ENCODE results near the gene FLT3LG.
"Not testable (repeated sequence)": the region's sequence is repeated elsewhere in the genome, so short reads cannot be mapped to it uniquely, and the experiment has no call there.

The FLT3LG gene

GRCh38 chr19:49463960-49464740 lies 9.9 kb upstream of the FLT3LG start:
- FAIRE-seq: no peak

- FAIRE-seq: no peak
Observed at GRCh38 chr19:49465371-49465770, 8.6 kb upstream of the FLT3LG start.

DNA sequence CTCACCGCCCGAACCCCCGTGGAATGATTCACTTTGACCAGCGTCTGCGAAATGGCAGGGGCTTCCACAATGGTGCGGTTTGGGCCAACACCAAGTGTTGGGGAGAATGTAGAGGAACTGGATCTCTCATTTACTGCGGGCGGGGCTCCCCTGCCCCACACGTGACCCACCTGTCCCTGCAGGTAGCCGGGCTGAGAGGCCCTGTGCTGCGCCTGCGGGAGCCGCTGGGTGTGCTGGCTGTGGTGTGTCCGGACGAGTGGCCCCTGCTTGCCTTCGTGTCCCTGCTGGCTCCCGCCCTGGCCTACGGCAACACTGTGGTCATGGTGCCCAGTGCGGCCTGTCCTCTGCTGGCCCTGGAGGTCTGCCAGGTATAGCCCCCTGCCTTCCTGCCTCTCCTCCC lies 5.8 kb upstream of the FLT3LG start:
- FAIRE-seq: no peak

DNA sequence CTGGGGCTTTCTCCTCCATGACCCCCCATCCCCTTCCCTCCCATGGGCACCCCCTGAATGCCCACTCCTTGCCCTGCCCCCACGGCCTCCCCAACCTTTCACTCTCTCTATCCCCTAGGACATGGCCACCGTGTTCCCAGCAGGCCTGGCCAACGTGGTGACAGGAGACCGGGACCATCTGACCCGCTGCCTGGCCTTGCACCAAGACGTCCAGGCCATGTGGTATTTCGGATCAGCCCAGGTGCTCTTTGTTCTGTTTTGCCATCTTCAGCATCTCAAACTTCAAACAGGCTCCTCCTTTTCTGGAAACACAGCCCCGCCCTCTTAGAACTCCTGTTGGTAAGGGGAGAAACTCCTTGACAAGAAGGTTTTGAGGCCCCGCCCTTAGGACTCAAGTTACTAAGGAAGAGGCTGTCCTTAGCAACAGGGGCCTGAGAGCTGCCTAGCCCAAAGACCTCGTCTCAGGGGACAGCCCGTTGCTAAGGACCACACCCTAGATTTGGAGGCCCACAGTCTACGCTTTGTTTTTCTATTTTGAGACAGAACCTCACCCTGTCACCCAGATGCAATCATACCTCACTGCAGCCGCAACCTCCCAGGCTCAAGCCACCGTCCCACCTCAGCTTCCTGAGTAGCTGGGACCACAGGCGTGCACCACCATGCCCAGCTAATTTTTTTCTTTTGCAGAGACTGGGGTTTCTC lies 5.1 kb upstream of the FLT3LG start:
- no peak for FAIRE-seq

DNA sequence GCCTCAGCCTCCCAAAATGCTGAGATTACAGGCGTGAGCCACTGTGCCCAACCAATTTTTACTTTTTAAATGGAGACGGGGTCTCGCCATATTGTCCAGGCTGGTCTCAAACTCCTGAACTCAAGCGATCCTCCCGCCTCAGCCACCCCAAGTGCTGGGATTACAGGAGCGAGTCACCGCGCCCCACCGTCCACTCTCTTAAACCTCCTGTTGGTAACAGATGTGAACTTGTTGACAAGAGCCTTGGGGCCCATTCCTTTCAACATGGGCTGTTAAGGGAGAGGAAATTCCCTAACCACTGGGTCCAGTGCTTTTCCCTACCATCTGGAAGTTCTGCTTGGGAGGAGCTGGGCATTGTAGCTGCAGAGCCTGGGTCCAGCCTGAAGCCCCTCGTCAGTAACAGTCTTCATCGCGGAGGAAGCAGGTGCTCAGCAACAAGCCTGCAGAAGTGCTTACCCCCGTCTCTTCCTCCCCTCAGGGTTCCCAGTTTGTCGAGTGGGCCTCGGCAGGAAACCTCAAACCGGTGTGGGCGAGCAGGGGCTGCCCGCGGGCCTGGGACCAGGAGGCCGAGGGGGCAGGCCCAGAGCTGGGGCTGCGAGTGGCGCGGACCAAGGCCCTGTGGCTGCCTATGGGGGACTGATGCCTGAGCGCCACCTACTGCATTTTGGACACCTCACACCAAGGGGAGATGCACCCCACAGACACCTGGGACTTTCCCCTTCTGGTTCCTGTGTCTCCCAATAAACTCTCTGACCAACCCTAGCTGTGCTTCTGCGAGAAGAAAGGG lies 4.0 kb upstream of the FLT3LG start:
- no peak for FAIRE-seq

GRCh38 chr19:49470615-49470978 lies 3.4 kb upstream of the FLT3LG start:
- no peak for FAIRE-seq

DNA sequence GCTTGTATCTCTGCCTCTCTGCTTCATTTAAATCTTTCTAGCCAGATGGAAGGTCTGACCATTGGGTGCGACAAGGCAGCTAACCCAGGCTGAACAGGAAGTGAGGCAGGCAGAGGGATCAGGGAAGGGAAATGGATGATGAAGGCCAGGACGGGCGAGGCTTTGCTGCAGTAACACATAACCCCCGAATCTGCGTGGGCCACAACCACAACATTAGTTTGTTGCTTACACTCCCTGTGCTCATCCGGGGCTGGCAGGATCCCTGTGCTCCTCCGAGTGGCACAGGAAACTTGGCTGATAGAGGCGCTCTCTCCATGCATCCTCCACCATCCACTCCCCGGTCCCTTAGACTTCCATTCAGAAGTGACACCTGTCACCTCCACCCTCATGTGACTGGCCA lies 1.1 kb upstream of the FLT3LG start:
- no peak for FAIRE-seq

GRCh38 chr19:49473501-49473867 lies 531 bp upstream of the FLT3LG start:
- FAIRE-seq: not testable (repeated sequence)

DNA sequence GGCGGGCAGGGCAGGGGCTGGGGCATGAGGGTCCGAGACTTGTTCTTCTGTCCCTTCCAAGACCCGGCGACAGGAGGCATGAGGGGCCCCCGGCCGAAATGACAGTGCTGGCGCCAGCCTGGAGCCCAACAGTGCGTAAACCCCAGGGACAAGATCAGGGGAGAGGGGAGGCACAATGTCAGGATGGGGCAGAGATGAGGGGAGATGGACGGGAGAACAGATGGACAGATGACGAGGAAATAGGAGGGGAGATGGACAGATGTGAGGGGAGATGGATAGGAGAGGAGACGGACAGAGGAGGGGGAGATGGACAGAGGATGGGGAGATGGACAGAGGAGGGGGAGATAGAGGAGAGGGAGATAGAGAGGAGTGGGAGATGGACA lies 518 bp downstream of the FLT3LG start:
- no peak for FAIRE-seq

DNA sequence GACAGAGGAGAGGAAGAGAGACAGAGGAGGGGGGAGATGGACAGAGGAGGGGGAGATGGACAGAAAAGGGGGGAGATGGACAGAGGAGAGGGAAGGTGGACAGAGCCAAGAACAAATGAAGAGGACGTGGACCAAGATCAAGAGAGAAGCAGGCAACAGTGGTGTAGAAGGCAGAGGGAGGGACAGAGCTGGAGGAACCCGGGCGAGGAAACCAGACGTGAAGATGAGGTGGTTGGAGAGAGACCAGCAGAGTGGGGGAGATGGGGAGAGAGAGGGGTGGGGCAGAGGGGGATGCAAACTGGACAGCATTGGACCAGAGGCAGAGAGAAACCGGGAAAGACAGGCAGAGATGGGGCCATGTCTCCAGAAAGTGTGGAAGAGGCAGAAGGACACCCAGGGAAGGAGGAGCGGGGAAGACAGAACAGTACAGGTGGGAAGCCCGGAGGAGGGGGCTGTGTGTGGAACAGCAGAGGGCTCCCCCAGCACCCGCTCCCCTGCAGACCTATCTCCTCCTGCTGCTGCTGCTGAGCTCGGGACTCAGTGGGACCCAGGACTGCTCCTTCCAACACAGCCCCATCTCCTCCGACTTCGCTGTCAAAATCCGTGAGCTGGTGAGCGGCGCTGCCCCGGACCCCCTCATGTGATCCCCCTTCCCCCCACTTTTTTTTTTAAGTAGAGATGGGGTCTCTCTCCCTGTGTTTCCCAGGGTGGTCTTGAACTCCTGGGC lies 1.3 kb downstream of the FLT3LG start:
- FAIRE-seq: no peak

DNA sequence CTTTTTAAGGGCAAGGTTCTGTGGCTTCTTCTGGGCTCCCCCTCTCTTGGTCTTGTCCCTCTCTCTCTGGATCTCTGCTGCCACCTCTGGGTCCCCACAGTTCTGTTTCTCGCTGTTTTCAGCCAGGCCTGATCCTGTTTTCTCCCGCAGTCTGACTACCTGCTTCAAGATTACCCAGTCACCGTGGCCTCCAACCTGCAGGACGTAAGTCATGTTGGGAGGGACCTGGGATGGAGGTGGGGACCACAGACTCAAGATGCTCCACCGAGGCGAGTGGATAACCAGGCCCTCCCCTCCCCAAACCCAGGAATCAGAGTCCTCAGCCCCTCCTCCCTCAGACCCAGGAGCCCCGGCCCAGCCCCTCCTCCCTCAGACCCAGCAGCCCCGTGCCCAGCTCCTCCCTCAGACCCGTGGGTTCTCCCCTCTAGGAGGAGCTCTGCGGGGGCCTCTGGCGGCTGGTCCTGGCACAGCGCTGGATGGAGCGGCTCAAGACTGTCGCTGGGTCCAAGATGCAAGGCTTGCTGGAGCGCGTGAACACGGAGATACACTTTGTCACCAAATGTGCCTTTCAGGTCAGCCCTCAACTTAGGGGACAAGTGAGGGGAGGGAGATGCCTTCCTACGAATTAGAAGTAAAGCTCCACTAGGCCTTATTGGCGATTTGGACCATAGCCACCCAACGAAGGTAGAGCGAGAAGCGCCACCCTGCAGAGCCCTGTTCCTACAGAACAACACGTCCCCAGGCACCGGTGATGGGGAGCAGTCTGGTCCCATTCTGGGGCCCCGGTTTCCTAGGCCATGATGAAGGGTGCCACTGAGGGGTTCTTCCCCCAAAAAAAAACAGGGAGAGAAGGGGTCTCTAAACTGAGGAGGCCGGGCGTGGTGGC lies 2.2 kb downstream of the FLT3LG start:
- no peak for FAIRE-seq

GRCh38 chr19:49479975-49480628 lies 6.1 kb downstream of the FLT3LG start:
- no peak for FAIRE-seq

DNA sequence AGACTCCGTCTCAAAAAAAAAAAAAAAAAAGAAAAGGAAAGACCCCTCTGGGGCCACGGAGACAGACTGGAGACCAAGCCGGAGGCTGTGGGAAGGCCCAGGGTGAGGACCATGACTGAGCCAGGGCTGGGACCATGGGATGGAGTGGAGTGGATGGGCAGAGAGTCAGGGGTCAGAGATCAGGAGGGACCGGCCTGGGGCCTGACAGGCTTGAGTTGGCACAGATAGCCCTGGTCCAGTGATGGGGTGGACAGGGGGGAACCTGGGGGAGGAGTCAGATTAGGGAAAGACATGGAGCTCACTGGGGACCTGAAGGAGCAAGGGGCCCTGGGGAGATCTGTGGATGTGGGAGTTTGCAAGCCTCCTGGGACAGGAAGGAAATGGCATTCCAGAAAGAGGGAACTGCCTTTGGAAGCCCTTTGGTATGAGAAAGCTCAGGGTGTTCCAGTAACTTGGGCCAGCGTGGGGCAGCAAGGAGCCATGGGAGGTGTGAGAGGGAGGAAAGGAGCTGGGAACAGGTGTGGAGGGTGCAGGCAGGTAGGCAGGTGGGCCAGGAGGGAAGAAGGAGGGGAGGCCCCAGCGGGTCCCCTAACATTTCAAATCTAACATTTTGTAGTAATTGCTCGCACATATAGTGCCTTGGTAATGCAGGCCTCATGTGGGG lies 7.1 kb downstream of the FLT3LG start:
- no peak for FAIRE-seq

DNA sequence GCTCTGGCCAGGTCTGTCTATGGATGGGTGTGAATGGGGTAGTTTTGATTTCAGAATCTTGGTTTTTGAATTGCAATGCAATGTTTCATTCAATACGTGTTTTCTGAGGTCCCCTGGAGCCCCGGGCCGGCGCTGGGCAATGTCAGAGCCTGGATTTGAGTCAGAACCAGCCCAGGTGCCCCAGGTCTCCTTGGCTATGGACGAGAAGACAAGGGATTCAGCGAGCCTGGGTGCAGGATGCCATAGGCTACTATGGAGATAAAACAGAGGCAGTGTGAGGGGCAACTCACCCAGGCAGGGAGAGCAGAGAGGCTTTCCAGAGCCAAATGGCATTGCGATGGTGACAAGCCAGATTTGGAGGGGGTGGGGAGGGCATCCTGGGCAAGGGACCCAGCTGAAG lies 12.2 kb downstream of the FLT3LG start:
- FAIRE-seq: no peak

GRCh38 chr19:49486710-49487276 lies 12.8 kb downstream of the FLT3LG start:
- no peak for FAIRE-seq

DNA sequence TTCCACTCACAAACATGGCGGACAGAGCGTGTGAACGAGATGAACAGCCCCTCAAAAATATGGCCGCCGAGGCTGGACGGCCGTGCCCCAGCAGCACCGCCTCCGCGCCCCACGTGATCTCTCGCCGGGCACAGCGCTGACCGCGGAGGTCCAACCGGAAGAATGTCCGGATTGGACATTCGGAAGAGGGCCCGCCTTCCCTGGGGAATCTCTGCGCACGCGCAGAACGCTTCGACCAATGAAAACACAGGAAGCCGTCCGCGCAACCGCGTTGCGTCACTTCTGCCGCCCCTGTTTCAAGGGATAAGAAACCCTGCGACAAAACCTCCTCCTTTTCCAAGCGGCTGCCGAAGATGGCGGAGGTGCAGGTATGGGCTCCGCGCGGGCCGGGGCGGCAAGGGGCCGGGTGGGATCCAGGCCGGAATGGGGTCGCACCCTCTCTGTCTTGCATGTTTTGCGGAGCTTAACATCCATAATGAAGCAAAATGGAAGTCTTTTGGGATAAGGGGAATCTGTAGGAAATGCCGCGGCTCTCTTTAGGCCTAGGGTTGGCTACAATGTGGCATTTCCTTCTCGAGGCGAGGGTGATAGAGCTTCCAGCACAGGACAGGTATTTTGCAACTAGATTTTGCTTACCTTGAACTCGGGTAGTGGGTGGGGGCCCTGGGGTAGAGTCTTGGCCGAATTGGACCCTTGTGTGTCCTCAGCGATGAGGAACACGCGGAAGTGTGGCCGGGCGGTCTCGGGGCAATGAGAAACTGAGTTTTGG lies 13.4 kb downstream of the FLT3LG start, which contains the start of gene RPL13A:
Gene RPL13A (plus strand): TSS at position 332 of the 769 bp plus-strand sequence. CDS start 22 bp downstream, at position 354.
- FAIRE-seq: no peak

DNA sequence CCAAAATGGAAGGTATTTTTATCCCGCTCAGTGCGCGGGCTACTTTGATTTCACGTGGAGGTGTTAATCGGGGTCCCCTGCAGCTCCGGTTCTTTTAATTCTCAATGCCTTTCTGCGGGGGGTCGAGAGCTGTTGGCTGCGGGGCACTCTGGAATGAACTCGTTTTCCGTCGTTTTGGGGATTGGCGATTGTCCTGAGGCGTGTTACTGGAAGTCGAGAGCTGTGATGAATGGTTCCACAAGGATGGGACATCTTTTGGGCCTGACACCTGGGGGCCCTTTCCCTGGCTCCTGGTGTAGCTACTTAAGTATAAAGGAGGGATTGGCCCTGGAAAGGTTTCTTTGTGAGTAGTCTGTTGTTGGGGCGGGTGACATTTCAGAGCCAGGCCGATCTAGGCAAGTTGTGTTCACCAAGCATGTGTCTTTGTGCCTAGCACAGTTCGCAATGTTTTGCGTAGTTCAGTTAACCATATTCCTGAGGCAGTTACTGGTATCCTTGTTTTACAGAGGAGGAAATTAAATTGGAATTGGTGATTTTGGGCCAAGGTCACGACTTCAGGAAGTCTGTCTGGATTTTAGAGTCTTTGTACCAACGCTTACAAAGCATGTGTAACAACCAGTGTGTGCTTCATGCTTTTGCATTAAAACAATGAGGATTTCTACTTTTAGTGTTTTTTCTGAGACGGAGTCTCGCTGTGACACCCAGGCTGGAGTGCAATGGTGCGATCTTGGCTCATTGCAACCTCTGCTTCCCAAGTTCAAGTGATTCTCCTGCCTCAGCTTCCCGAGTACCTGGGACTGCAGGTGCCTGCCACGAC lies 14.2 kb downstream of the FLT3LG start:
- no peak for FAIRE-seq

GRCh38 chr19:49488863-49489537 lies 15.0 kb downstream of the FLT3LG start:
- no peak for FAIRE-seq

All from colon (tissue), 2 donors.